Measurements from ENCODE around the gene AZIN2. TPM values are rescaled to one million over a fixed set of nuclear protein-coding genes. Genes with fewer than 3 reads are reported as not detected.

The AZIN2 gene
- total RNA-seq, 1 experiment from 2014 or later: 1.5 TPM

- H3K27ac Mint-ChIP-seq (ENCODE audit: unreplicated experiment): no peak overlapping the region
- intact Hi-C loops (cut with micrococcal nuclease; ENCODE audit: unreplicated experiment): no loop called here
- BruUV-seq (replicated peaks): no TSS peak
- Histone ChIP-seq H3K27me3 (replicated peaks; ENCODE audit: control insufficient read depth, insufficient read depth, low read length) (no peaks in the 10 kb centered on the region), H3K4me1 (no peaks in the 10 kb centered on the region), H3K9me3 (no peaks in the 10 kb centered on the region), H3K36me3 (ENCODE audit: control insufficient read depth, insufficient read depth, low read length) (no peaks in the 10 kb centered on the region), H3K4me3 (ENCODE audit: low read depth, low read length) (no peak overlapping the region)
- H3K9me3 Mint-ChIP-seq (ENCODE audit: unreplicated experiment): peaks cover 12% of the 10 kb centered on the region
- CTCF ChIA-PET: no interaction called here
- DNase-seq: no peak
- no peaks in the 10 kb centered on the region for H3K4me1 Mint-ChIP-seq (ENCODE audit: low read depth, unreplicated experiment)
- no peaks in the 10 kb centered on the region for H3K36me3 Mint-ChIP-seq (ENCODE audit: insufficient read depth, unreplicated experiment)
- POLR2A ChIA-PET: no interaction called here
- no peak overlapping the region for H3K4me3 Mint-ChIP-seq (ENCODE audit: unreplicated experiment)
- TF ChIP-seq CTCF (IDR thresholded peaks at IDR 0.05; ENCODE audit: insufficient read depth in 1 of 2, low read depth in 1 of 2, low read length in 1 of 2, severe bottlenecking in 1 of 2, unreplicated experiment in 1 of 2): no peak
- H3K27me3 Mint-ChIP-seq (ENCODE audit: insufficient read depth, unreplicated experiment): peaks cover 9% of the 10 kb centered on the region
Observed at GRCh38 chr1:33110477-33110876, 29.5 kb downstream of the AZIN2 start.

- H3K9me3 Mint-ChIP-seq (ENCODE audit: unreplicated experiment): peaks cover 12% of the 10 kb centered on the region
- no peak for TF ChIP-seq CTCF (IDR thresholded peaks at IDR 0.05; ENCODE audit: insufficient read depth in 1 of 2, low read depth in 1 of 2, low read length in 1 of 2, severe bottlenecking in 1 of 2, unreplicated experiment in 1 of 2)
- Histone ChIP-seq H3K4me1 (no peaks in the 10 kb centered on the region), H3K9me3 (no peaks in the 10 kb centered on the region), H3K36me3 (ENCODE audit: control insufficient read depth, insufficient read depth, low read length) (no peaks in the 10 kb centered on the region), H3K27me3 (replicated peaks; ENCODE audit: control insufficient read depth, insufficient read depth, low read length) (no peaks in the 10 kb centered on the region), H3K4me3 (ENCODE audit: low read depth, low read length) (no peak overlapping the region)
- CTCF ChIA-PET: no interaction called here
- H3K36me3 Mint-ChIP-seq (ENCODE audit: insufficient read depth, unreplicated experiment): no peaks in the 10 kb centered on the region
- intact Hi-C loops (cut with micrococcal nuclease; ENCODE audit: unreplicated experiment): no loop called here
- DNase-seq: no peak
- BruUV-seq (replicated peaks): no TSS peak
- POLR2A ChIA-PET: no interaction called here
- no peaks in the 10 kb centered on the region for H3K4me1 Mint-ChIP-seq (ENCODE audit: low read depth, unreplicated experiment)
- H3K4me3 Mint-ChIP-seq (ENCODE audit: unreplicated experiment): no peak overlapping the region
- peaks cover 9% of the 10 kb centered on the region for H3K27me3 Mint-ChIP-seq (ENCODE audit: insufficient read depth, unreplicated experiment)
- no peak overlapping the region for H3K27ac Mint-ChIP-seq (ENCODE audit: unreplicated experiment)
Observed at GRCh38 chr1:33111965-33112364, 31.0 kb downstream of the AZIN2 start.

- no peak overlapping the region for H3K4me3 ChIP-seq (ENCODE audit: low read depth, low read length)
- H3K9me3 ChIP-seq: no peaks in the 10 kb centered on the region
- TF ChIP-seq CTCF (IDR thresholded peaks at IDR 0.05; ENCODE audit: insufficient read depth in 1 of 2, low read depth in 1 of 2, low read length in 1 of 2, severe bottlenecking in 1 of 2, unreplicated experiment in 1 of 2): no peak
- POLR2A ChIA-PET: no interaction called here
- Mint-ChIP-seq H3K36me3 (ENCODE audit: insufficient read depth, unreplicated experiment) (no peaks in the 10 kb centered on the region), H3K9me3 (ENCODE audit: unreplicated experiment) (no peaks in the 10 kb centered on the region), H3K27me3 (ENCODE audit: insufficient read depth, unreplicated experiment) (no peaks in the 10 kb centered on the region), H3K4me1 (ENCODE audit: low read depth, unreplicated experiment) (no peaks in the 10 kb centered on the region), H3K4me3 (ENCODE audit: unreplicated experiment) (no peak overlapping the region), H3K27ac (ENCODE audit: unreplicated experiment) (no peak overlapping the region)
- no peaks in the 10 kb centered on the region for H3K36me3 ChIP-seq (ENCODE audit: control insufficient read depth, insufficient read depth, low read length)
- intact Hi-C loops (cut with micrococcal nuclease; ENCODE audit: unreplicated experiment): no loop called here
- CTCF ChIA-PET: interaction anchor here (1.0 kb wide), 1 partner anchor 35 kb away, joined by 7 read pairs; no protein-coding TSS in a partner anchor
- no peak for DNase-seq
- H3K27me3 ChIP-seq (replicated peaks; ENCODE audit: control insufficient read depth, insufficient read depth, low read length): no peaks in the 10 kb centered on the region
- BruUV-seq (replicated peaks): no TSS peak
- no peaks in the 10 kb centered on the region for H3K4me1 ChIP-seq
Observed at GRCh38 chr1:33117440-33118085, 36.6 kb downstream of the AZIN2 start.

All from Caco-2 (cell line).